SHP77 (cell line): Measurements from ENCODE around the gene S1PR1.

Source experiments
- DNase-seq, 2 experiments: peaks; one replicate each; lab custom pipeline; 2025; lab: John Stamatoyannopoulos, UW

The S1PR1 gene

GRCh38 chr1:101245246-101245927 lies 8.6 kb downstream of the S1PR1 start:
- no peak for DNase-seq

- DNase-seq: no peak
These were observed 10.8 kb downstream of the S1PR1 start for GRCh38 chr1:101247404-101248287.

GRCh38 chr1:101250222-101250621 lies 13.4 kb downstream of the S1PR1 start:
- no peak for DNase-seq

GRCh38 chr1:101250656-101251272 lies 13.9 kb downstream of the S1PR1 start:
- DNase-seq: no peak

GRCh38 chr1:101251504-101251903 lies 14.7 kb downstream of the S1PR1 start:
- no peak for DNase-seq

GRCh38 chr1:101253976-101254674 lies 17.3 kb downstream of the S1PR1 start:
- no peak for DNase-seq

GRCh38 chr1:101257500-101258325 lies 20.9 kb downstream of the S1PR1 start:
- DNase-seq: no peak

GRCh38 chr1:101259744-101260148 lies 22.9 kb downstream of the S1PR1 start:
- no peak for DNase-seq

- DNase-seq: no peak
These were observed 23.9 kb downstream of the S1PR1 start for GRCh38 chr1:101260556-101261350.

- no peak for DNase-seq
These were observed 24.8 kb downstream of the S1PR1 start for GRCh38 chr1:101261623-101262022.

- no peak for DNase-seq
These were observed 25.2 kb downstream of the S1PR1 start for GRCh38 chr1:101262060-101262459.

GRCh38 chr1:101262630-101263348 lies 26.0 kb downstream of the S1PR1 start:
- no peak for DNase-seq

GRCh38 chr1:101264697-101265096 lies 27.9 kb downstream of the S1PR1 start:
- DNase-seq: no peak

- no peak for DNase-seq
These were observed 28.9 kb downstream of the S1PR1 start for GRCh38 chr1:101265684-101266083.

- no peak for DNase-seq
These were observed 30.3 kb downstream of the S1PR1 start for GRCh38 chr1:101267082-101267481.

- DNase-seq: no peak
These were observed 32.1 kb downstream of the S1PR1 start for GRCh38 chr1:101268893-101269292.

- DNase-seq: no peak
These were observed 38.9 kb downstream of the S1PR1 start for GRCh38 chr1:101275672-101276071.

GRCh38 chr1:101276818-101277217 lies 40.0 kb downstream of the S1PR1 start:
- no peak for DNase-seq

GRCh38 chr1:101278238-101278637 lies 41.4 kb downstream of the S1PR1 start:
- DNase-seq: no peak

- DNase-seq: no peak
These were observed 42.0 kb downstream of the S1PR1 start for GRCh38 chr1:101278845-101279244.
